HG03060 (cell line): ENCODE data around the gene KIAA1614.

Experiments used
- ATAC-seq: cut with Tn5 transposase; IDR thresholded peaks from one replicate; pipeline ENCODE4 v1.9.1; 2021; ENCODE audit warnings: low read depth, moderate number of reproducible peaks; ENCODE audit not compliant: unreplicated experiment

The KIAA1614 gene

GRCh38 chr1:180940445-180940844 lies 27.7 kb downstream of the KIAA1614 start:
- ATAC-seq = no peak

DNA sequence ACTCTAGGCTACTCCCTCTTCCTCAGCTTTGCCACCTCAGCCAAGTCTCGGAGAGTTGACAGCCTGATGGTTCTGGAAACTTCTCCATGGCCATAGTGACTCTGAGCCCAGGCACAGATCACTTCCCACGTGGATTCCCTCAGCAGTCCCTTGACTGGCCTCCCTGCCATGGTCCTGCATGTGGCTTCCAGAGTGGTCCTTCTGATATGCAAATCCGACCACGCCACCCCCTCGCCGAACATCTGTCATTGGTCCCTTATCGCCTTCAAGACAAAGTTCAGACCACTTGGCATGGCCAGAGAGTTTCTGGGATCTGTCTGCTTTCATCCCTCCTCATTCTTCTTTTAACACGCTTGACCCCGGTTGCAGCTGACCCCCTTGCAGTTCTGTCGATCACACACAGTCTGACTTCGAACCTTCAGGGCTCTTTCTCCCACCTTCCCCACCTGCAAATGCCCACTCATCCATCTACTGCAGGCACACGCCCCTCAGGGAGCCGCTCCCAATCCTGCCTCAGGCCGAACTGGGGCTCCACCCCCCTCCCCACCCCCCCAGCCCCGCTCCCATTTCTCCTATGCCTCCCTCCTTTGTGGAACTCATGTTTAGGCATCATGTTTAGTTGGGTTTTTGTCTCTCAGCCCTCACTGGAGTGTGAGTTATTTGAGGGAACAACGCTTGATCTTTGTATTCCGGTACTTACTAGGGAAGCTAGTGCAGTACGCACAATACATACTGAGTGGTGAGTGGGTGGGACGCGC lies 29.0 kb downstream of the KIAA1614 start:
- ATAC-seq = no peak

- no peak for ATAC-seq
Observed at GRCh38 chr1:180945151-180945550, 32.5 kb downstream of the KIAA1614 start.

DNA sequence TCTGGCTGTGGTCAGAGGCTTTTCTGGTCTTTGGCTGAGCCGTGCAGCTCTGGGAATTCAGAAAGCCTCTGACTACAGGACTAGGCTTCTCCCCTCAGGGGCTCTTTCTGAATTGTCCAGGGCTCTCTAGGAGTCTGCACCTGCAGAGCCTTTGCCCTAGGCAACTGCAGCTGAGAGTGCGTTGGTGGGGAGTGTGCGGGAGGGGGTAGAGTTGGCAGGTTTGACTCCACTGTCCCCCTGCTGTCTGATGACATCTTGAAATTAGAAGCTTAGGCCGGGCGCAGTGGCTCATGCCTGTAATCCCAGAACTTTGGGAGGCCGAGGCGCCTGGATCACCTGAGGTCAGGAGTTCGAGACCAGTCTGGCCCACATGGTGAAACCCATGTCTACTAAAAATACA lies 32.9 kb downstream of the KIAA1614 start:
- no peak for ATAC-seq

- no peak for ATAC-seq
Observed at GRCh38 chr1:180946056-180946455, 33.4 kb downstream of the KIAA1614 start.

GRCh38 chr1:180946541-180947498 lies 34.1 kb downstream of the KIAA1614 start:
- no peak for ATAC-seq

- no peak for ATAC-seq
Observed at GRCh38 chr1:180947499-180947885, 34.8 kb downstream of the KIAA1614 start.

DNA sequence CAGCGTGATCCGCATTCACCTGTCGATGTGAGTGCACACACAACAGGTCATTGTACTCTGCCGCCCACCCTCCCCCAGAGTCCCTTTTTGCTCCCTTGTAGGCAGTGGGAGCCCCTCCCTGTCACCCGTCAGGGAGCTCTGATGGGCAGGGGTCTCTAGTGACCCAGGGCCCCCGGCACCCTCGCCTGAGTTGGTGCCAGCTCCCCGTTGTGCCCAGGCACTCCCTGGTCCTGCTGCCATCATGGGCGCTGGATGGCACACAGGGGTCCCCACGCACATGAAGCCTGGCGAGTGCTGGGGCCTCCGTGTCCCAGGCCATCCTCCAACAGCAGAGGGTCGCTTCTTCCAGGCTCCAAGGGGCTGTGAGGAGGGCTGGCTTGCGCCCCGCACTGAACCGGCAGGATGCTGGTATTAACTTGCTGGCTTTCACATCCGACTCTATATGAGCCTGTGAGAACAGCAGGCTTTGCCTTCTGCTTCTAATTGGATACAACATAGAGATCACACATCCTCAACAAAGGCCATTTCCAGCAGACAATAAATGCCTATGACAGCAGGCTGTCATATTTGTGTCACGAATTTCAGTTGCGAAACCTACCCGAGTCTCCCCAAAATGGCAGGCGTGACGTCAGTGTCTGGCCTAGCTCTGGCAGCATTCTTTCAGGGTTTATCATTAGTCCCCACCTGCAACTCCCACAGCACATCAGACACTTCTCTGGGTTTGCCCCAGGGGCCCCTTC lies 35.4 kb downstream of the KIAA1614 start:
- no peak for ATAC-seq

GRCh38 chr1:180948641-180949615 lies 36.2 kb downstream of the KIAA1614 start:
- no peak for ATAC-seq

DNA sequence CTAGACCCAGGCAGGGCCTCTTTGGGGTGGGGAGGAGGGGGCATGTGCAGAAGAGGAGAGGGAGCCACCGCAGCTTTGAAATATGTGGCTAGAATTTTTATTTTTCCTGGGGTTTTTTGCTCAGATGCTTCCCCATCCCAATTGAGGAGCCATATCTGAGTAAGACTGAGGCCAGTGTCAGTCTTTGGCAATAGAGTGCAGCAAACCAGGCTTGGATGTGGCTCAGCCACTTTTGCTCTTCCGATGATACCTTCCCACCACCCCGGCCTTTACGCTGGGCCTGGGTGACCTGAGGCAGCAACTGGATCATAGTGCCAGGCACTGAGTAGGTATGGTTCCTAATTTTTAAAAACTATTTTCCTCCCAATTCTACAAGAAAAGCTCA lies 36.9 kb downstream of the KIAA1614 start:
- no peak for ATAC-seq

- no peak for ATAC-seq
Observed at GRCh38 chr1:180950321-180950720, 37.6 kb downstream of the KIAA1614 start.

DNA sequence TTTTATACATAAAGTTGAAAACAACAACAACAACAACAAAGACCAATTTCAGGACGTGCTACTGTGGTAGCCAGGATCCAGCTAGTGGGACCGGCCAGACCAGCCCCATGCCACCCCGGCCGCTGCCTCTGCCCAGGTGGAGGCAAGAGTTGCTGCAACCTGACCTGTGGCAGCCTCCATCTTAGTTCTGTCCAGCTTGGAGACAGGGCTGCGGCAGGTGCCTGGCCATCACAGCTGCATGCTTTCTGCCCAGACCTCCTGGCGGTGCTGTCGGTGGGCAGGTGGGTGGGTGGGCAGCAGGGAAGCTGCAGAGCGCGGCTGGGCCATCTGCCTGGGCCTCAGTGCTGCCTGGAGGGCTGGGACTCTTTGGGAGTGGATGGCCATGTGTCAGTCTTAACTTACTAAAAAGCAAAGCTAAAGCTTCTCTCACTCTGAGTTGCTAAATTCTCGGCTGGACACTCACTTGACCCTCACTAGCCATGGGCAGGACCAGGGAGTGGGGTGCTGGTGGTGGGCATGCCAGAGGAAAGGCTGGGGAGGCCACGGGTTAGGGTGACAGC lies 38.6 kb downstream of the KIAA1614 start:
- ATAC-seq = no peak

- no peak for ATAC-seq
Observed at GRCh38 chr1:180951836-180952656, 39.3 kb downstream of the KIAA1614 start.

GRCh38 chr1:180952657-180953013 lies 39.9 kb downstream of the KIAA1614 start:
- ATAC-seq = no peak

DNA sequence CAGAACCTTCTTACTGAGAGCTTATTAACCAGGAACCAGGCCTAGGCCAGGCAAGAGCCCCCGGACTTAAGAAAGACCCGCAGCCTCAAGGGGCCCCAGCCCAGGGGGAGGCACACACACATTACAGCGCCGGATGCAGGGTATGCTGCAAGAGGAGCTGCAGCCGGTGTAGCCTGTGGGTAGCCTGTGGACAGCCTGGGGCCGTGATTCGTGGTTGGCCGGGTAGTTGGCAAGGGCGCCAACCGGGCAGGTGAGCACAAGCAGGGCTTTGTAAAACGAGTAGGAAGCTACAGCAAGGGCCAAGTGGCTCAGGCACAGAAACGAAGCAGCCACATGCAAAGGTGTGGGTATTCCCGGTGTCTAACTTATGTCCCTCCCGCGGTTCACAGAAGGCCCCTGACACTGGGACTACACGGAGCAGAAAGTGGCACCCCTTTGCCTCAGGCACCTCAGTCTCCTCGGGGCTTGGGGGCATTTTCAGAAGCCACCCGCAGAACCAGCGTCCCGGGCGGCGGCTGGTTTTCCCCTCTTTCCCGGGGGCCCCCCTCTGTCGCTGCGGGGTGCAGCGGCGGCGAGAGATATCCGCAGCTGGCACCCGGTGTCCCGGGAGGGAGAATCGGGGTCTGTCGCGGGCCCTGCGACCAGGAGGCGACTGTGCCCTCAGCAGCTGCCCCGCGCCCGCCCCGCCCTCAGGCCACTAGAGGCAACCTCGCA lies 40.8 kb downstream of the KIAA1614 start:
- no peak for ATAC-seq

GRCh38 chr1:180954005-180954800 lies 41.5 kb downstream of the KIAA1614 start:
- ATAC-seq = no peak

- ATAC-seq = no peak
Observed at GRCh38 chr1:180954801-180955165, 42.1 kb downstream of the KIAA1614 start.
